SK-N-SH (cell line): ENCODE results near the gene FGD3. TPM values are rescaled to one million over a fixed set of nuclear protein-coding genes. Genes with fewer than 3 reads are reported as not detected.

Experiments
- CTCF ChIA-PET: fragments of 300-600, 350-600 bp; formaldehyde crosslinking; extraction: SDS; loops from one replicate; lab custom pipeline; 2021; lab: Yijun Ruan, JAX
- POLR2A ChIA-PET: fragments of 350-600 bp; sonication (Branson Sonifier 250); formaldehyde crosslinking; extraction: SDS; loops from one replicate; lab custom pipeline; 2020; ENCODE audit warnings: antibody characterized with exemption, inconsistent platforms; lab: Yijun Ruan, JAX
- DNase-seq: peaks from one replicate; pipeline ENCODE4 v3.0.0; 2012
- H2AFZ ChIP-seq: fragments of 200-600 bp; sonication (generic); 2 replicates; pipeline ENCODE4 v1.8.1; 2016; ENCODE audit warnings: antibody characterized with exemption, mild to moderate bottlenecking, low read depth
- H3F3A ChIP-seq: fragments of 200-600 bp; sonication (generic); replicated peaks from 2 replicates; pipeline ENCODE3; 2016; ENCODE audit warnings: antibody characterized with exemption, mild to moderate bottlenecking; ENCODE audit not compliant: insufficient read depth
- H3K27ac ChIP-seq, 2 experiments: fragments of 200-500 bp in 1 of 2; fragments of 200-600 bp in 1 of 2; sonication (Bioruptor generic) in 1 of 2; sonication (generic), shearing (Covaris generic) in 1 of 2; 2 replicates each; pipeline versions ENCODE4 v1.5.1 to v1.6.1; 2014 to 2016; ENCODE audit warnings: low read depth in 2 of 2, inconsistent platforms in 1 of 2, low read length in 1 of 2, mild to moderate bottlenecking in 1 of 2, mixed read lengths in 1 of 2
- H3K27me3 ChIP-seq: fragments of 200-600 bp; sonication (generic), shearing (Covaris generic); 2 replicates; pipeline ENCODE4 v1.6.1; 2016; ENCODE audit warnings: mixed run types; ENCODE audit not compliant: insufficient read depth
- H3K36me3 ChIP-seq, 2 experiments: fragments of 200-500 bp in 1 of 2; fragments of 200-600 bp in 1 of 2; sonication (Bioruptor generic) in 1 of 2; sonication (generic) in 1 of 2; replicated peaks in 1 of 2; 2 replicates each; pipeline versions ENCODE3 to v1.5.1; 2014 to 2016; ENCODE audit warnings: low read length in 1 of 2, mild to moderate bottlenecking in 1 of 2; ENCODE audit not compliant: insufficient read depth in 2 of 2, control insufficient read depth in 1 of 2
- H3K4me1 ChIP-seq, 2 experiments: fragments of 200-500 bp in 1 of 2; fragments of 200-600 bp in 1 of 2; sonication (Bioruptor generic) in 1 of 2; sonication (generic), shearing (Covaris generic) in 1 of 2; 2 replicates each; pipeline versions ENCODE4 v1.5.1 to v1.6.1; 2014 to 2016; ENCODE audit warnings: low read depth in 1 of 2, low read length in 1 of 2, mixed run types in 1 of 2; ENCODE audit not compliant: insufficient read depth in 2 of 2, control insufficient read depth in 1 of 2
- H3K4me2 ChIP-seq: fragments of 200-600 bp; sonication (generic), shearing (Covaris generic); 2 replicates; pipeline ENCODE4 v1.6.1; 2017; ENCODE audit warnings: mixed run types
- H3K4me3 ChIP-seq, 2 experiments: fragments of 200-500 bp in 1 of 2; fragments of 200-600 bp in 1 of 2; sonication (Bioruptor generic) in 1 of 2; sonication (generic), shearing (Covaris generic) in 1 of 2; 2 replicates each; pipeline versions ENCODE4 v1.5.1 to v1.8.1; 2014 to 2016; ENCODE audit warnings: low read depth in 2 of 2, inconsistent platforms in 1 of 2, low read length in 1 of 2, mild to moderate bottlenecking in 1 of 2, mixed read lengths in 1 of 2, moderate library complexity in 1 of 2
- H3K79me2 ChIP-seq: fragments of 200-600 bp; sonication (generic); 2 replicates; pipeline ENCODE4 v1.8.1; 2017; ENCODE audit warnings: mild to moderate bottlenecking; ENCODE audit not compliant: insufficient read depth
- H3K9ac ChIP-seq: fragments of 200-600 bp; sonication (generic); 2 replicates; pipeline ENCODE4 v1.6.1; 2017; ENCODE audit warnings: mixed run types
- H3K9me2 ChIP-seq: fragments of 200-600 bp; sonication (generic); 2 replicates; pipeline ENCODE4 v1.6.1; 2017; ENCODE audit warnings: mixed run types
- H3K9me3 ChIP-seq: fragments of 200-600 bp; sonication (generic); 2 replicates; pipeline ENCODE4 v1.6.1; 2017; ENCODE audit warnings: mixed run types, mild to moderate bottlenecking, moderate library complexity
- H4K20me1 ChIP-seq: fragments of 200-600 bp; sonication (generic); 2 replicates; pipeline ENCODE4 v1.6.1; 2017; ENCODE audit warnings: mild to moderate bottlenecking, mixed run types; ENCODE audit not compliant: insufficient read depth
- CHD2 ChIP-seq: fragments of 150-350 bp; IDR thresholded peaks from 2 replicates; pipeline ENCODE4 v1.6.1; 2018; ENCODE audit warnings: low read length; ENCODE audit not compliant: partially characterized antibody
- ELF1 ChIP-seq: IDR thresholded peaks from 2 replicates; pipeline ENCODE4 v1.4.0; 2012
- FOSL2 ChIP-seq: IDR thresholded peaks from 2 replicates; pipeline ENCODE4 v1.4.0; 2012; ENCODE audit warnings: low read depth, mild to moderate bottlenecking, moderate library complexity, borderline replicate concordance
- FOXJ3 ChIP-seq: sonication (generic); formaldehyde crosslinking; IDR thresholded peaks from 2 replicates; pipeline ENCODE4 v1.5.1; 2020; ENCODE audit warnings: mild to moderate bottlenecking, missing genetic modification reagents
- GATA2 ChIP-seq: sonication (generic); formaldehyde crosslinking; IDR thresholded peaks from 2 replicates; pipeline ENCODE4 v1.5.0; 2020; ENCODE audit warnings: mild to moderate bottlenecking, missing genetic modification reagents
- MXI1 ChIP-seq: IDR thresholded peaks from 2 replicates; pipeline ENCODE4 v1.6.1; 2012; ENCODE audit warnings: mild to moderate bottlenecking, low read depth, low read length, improper control_type of control experiment
- NFIC ChIP-seq: IDR thresholded peaks from 2 replicates; pipeline ENCODE4 v1.4.0; 2012; ENCODE audit warnings: borderline replicate concordance
- NRF1 ChIP-seq: IDR thresholded peaks from 2 replicates; pipeline ENCODE4 v1.6.1; 2012; ENCODE audit warnings: low read depth, mild to moderate bottlenecking, low read length
- POLR2AphosphoS5 ChIP-seq: IDR thresholded peaks from 2 replicates; pipeline ENCODE4 v1.6.1; 2012; ENCODE audit warnings: low read depth, low read length
- RAD21 ChIP-seq: IDR thresholded peaks from 2 replicates; pipeline ENCODE4 v1.6.1; 2012; ENCODE audit warnings: mild to moderate bottlenecking, low read length
- TAF1 ChIP-seq: IDR thresholded peaks from 2 replicates; pipeline ENCODE4 v1.6.1; 2012; ENCODE audit warnings: low read depth, mild to moderate bottlenecking, low read length, moderate library complexity, borderline replicate concordance
- TEAD4 ChIP-seq: IDR thresholded peaks from 2 replicates; pipeline ENCODE4 v1.4.0; 2012; ENCODE audit warnings: mild to moderate bottlenecking, borderline replicate concordance; ENCODE audit not compliant: insufficient read depth
- WGBS: methylation state at CpG from one replicate; pipeline ENCODE4 v1.1.6; 2017; ENCODE audit warnings: low lambda C conversion rate; 5-methylcytosine and 5-hydroxymethylcytosine counted together
- polyA plus RNA-seq, 3 experiments: library from polyadenylated mRNA; depleted of rRNA; stranded (reverse); fragments of >200 nt; gene quantifications; 2 replicates each; pipeline ENCODE4 v1.2.3, GENCODE V29; 2012
- TF ChIP-seq, protein P1 (sequence below): IDR thresholded peaks from 2 replicates; pipeline ENCODE4; 2012
- TF ChIP-seq, protein P2 (sequence below): fragments of 150-350 bp; IDR thresholded peaks from 2 replicates; pipeline ENCODE4 v1.6.1; 2016; ENCODE audit warnings: mild to moderate bottlenecking, low read depth, low read length
- TF ChIP-seq, protein P3 (sequence below): IDR thresholded peaks from 2 replicates; pipeline ENCODE4 v1.4.0; 2012; ENCODE audit warnings: low read depth, borderline replicate concordance
- TF ChIP-seq, protein P4 (sequence below): fragments of 150-350 bp; IDR thresholded peaks from 2 replicates; pipeline ENCODE4 v1.6.1; 2017; ENCODE audit warnings: antibody characterized with exemption, low read length, low read depth, borderline replicate concordance
- TF ChIP-seq, protein P5 (sequence below): fragments of 200-600 bp; sonication (generic); IDR thresholded peaks from 2 replicates; pipeline ENCODE4 v1.6.1; 2017; ENCODE audit warnings: antibody characterized with exemption, mild to moderate bottlenecking, moderate library complexity

Gene FGD3
- polyA plus RNA-seq, 1 of the 3 experiments (the other 2 are of a cell fraction), result not detected

DNA sequence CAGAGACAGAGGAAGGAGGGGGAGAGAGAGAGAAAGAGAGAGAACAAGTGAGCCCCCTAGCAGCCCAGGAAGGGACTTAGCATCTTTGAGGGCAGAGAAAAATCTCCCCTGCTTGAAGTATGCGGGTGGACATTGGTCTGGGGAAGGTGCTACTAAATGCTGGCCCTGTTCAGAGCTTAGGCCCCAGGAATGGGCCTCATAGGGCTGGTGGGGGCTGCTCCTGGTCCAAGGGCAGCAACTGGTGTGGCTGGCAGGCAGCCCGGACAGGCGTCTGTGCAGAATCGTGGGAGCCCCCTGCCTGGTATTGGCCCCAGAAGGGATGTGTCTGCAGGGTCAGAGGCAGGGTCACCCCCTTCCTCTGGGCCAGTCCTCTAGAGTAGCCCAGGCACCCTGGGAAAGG, 63.4 kb downstream of the FGD3 start (continued):
- TF ChIP-seq, protein P1, sequence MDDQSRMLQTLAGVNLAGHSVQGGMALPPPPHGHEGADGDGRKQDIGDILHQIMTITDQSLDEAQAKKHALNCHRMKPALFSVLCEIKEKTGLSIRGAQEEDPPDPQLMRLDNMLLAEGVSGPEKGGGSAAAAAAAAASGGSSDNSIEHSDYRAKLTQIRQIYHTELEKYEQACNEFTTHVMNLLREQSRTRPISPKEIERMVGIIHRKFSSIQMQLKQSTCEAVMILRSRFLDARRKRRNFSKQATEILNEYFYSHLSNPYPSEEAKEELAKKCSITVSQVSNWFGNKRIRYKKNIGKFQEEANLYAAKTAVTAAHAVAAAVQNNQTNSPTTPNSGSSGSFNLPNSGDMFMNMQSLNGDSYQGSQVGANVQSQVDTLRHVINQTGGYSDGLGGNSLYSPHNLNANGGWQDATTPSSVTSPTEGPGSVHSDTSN, result no peak
- no peak for TF ChIP-seq TEAD4
- TF ChIP-seq, protein P2, sequence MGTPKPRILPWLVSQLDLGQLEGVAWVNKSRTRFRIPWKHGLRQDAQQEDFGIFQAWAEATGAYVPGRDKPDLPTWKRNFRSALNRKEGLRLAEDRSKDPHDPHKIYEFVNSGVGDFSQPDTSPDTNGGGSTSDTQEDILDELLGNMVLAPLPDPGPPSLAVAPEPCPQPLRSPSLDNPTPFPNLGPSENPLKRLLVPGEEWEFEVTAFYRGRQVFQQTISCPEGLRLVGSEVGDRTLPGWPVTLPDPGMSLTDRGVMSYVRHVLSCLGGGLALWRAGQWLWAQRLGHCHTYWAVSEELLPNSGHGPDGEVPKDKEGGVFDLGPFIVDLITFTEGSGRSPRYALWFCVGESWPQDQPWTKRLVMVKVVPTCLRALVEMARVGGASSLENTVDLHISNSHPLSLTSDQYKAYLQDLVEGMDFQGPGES, result no peak

DNA sequence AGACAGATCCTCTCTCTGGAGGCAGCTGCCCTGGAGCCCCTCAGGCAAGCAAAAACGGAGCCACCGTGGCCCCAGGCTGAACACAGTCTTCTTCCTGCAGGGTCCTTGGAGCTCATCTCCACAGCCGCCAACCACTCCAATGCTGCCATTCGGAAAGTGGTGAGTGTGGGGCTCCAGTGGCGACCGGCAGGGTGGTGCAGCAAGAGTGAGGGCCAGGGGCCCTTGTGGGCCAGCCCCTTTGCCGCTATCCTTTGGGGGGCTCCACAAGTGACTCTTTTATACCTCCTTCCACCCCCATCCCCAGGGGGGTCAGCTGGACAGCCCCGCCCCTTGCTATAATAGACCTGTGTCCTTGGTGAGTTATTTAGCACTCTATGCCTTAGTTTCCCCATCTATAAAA, 63.8 kb downstream of the FGD3 start:
- no peak overlapping the region for H3K4me3 ChIP-seq
- CTCF ChIA-PET, result interaction anchor here (1.0 kb wide), 1 partner anchor 13 kb away, joined by 3 read pairs; no protein-coding TSS in a partner anchor
- H4K20me1 ChIP-seq, result no peaks in the 10 kb centered on the region
- H3F3A ChIP-seq, result no peaks in the 10 kb centered on the region
- H3K9ac ChIP-seq, result no peak overlapping the region
- H3K27me3 ChIP-seq, result no peaks in the 10 kb centered on the region
- POLR2A ChIA-PET, result no interaction called here
- no peak for TF ChIP-seq POLR2AphosphoS5
- TF ChIP-seq, protein P3, sequence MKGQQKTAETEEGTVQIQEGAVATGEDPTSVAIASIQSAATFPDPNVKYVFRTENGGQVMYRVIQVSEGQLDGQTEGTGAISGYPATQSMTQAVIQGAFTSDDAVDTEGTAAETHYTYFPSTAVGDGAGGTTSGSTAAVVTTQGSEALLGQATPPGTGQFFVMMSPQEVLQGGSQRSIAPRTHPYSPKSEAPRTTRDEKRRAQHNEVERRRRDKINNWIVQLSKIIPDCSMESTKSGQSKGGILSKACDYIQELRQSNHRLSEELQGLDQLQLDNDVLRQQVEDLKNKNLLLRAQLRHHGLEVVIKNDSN, result no peak
- no peak for TF ChIP-seq GATA2 (CRISPR knock-in tag)
- TF ChIP-seq, protein P1, result no peak
- no peak for TF ChIP-seq NFIC
- no peak for TF ChIP-seq FOXJ3 (CRISPR knock-in tag)
- no peak for TF ChIP-seq MXI1
- no peak for TF ChIP-seq FOSL2
- TF ChIP-seq, protein P4, sequence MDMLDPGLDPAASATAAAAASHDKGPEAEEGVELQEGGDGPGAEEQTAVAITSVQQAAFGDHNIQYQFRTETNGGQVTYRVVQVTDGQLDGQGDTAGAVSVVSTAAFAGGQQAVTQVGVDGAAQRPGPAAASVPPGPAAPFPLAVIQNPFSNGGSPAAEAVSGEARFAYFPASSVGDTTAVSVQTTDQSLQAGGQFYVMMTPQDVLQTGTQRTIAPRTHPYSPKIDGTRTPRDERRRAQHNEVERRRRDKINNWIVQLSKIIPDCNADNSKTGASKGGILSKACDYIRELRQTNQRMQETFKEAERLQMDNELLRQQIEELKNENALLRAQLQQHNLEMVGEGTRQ, result no peak
- TF ChIP-seq, protein P5, sequence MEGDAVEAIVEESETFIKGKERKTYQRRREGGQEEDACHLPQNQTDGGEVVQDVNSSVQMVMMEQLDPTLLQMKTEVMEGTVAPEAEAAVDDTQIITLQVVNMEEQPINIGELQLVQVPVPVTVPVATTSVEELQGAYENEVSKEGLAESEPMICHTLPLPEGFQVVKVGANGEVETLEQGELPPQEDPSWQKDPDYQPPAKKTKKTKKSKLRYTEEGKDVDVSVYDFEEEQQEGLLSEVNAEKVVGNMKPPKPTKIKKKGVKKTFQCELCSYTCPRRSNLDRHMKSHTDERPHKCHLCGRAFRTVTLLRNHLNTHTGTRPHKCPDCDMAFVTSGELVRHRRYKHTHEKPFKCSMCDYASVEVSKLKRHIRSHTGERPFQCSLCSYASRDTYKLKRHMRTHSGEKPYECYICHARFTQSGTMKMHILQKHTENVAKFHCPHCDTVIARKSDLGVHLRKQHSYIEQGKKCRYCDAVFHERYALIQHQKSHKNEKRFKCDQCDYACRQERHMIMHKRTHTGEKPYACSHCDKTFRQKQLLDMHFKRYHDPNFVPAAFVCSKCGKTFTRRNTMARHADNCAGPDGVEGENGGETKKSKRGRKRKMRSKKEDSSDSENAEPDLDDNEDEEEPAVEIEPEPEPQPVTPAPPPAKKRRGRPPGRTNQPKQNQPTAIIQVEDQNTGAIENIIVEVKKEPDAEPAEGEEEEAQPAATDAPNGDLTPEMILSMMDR, result no peak
- no peak for TF ChIP-seq NRF1
- TF ChIP-seq CHD2, result no peak
- TF ChIP-seq TAF1, result no peak
- no peak for TF ChIP-seq ELF1
- no peak for TF ChIP-seq RAD21
- no peak for DNase-seq
- H3K36me3 ChIP-seq, result no peaks in the 10 kb centered on the region
- no peaks in the 10 kb centered on the region for H3K9me2 ChIP-seq
- WGBS, result 80% methylated on average over 8 of the region's 8 CpGs
- no peak overlapping the region for H3K4me2 ChIP-seq
- H3K4me1 ChIP-seq, result peaks cover 0 to 20% of the 10 kb centered on the region in 2 experiments; a peak in 1 of 4 replicates
- H2AFZ ChIP-seq, result no peak overlapping the region
- H3K79me2 ChIP-seq, result no peaks in the 10 kb centered on the region
- H3K9me3 ChIP-seq, result no peaks in the 10 kb centered on the region
- peak overlapping the region in 1 of 2 experiments; percentile 25; a peak in 1 of 4 replicates for H3K27ac ChIP-seq
